Measurements from ENCODE around the gene GALNT2. TPM values are rescaled to one million over a fixed set of nuclear protein-coding genes. Genes with fewer than 3 reads are reported as not detected.

GALNT2 gene
- total RNA-seq, 1 experiment from 2014 or later: 152 TPM

DNA sequence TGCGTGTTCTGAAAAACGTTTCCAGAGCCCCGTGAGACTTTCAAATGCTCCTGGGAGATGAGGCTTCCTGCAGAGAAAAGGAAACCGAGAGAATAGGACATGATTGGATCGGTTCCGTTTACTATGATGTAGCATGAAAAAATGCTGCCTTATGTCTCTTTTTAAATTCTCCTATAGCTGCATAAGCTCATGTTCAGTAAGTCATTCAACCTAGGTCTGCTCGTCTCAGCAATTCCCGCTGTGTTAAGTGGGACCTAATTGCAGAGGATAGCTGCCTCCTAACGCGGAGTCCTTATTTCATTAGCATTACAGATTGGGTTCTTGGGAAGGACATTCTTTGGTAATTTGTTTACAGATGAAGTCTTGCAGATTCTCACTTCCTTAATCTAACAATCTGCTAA lies 165.3 kb downstream of the GALNT2 start:
- ChIA-PET CTCF (no interaction called here), POLR2A (no interaction called here)
- Histone ChIP-seq H3K27me3 (ENCODE audit: control insufficient read depth, insufficient read depth, low read length) (no peaks in the 10 kb centered on the region), H3K4me3 (ENCODE audit: low read depth in 2 of 2, low read length in 2 of 2) (no peak overlapping the region), H3K9me3 (ENCODE audit: control insufficient read depth, insufficient read depth, low read depth, low read length) (no peaks in the 10 kb centered on the region), H3K36me3 (ENCODE audit: control insufficient read depth, insufficient read depth, low read length) (no peaks in the 10 kb centered on the region), H3K27ac (ENCODE audit: low read length) (no peak overlapping the region), H3K4me1 (ENCODE audit: control insufficient read depth, insufficient read depth, low read length) (no peaks in the 10 kb centered on the region)
- DNase-seq (ENCODE audit: low read depth, low spot score) (no peak), ATAC-seq (no peak)
- BruUV-seq (replicated peaks): no TSS peak
- intact Hi-C loops (cut with micrococcal nuclease; ENCODE audit: unreplicated experiment): no loop called here
- in situ Hi-C loops (cut with HindIII; ENCODE audit: low pct_unique_long_range_greater_than_20kb, low sequenced_read_pairs): no loop called here
- TF ChIP-seq, protein P1, sequence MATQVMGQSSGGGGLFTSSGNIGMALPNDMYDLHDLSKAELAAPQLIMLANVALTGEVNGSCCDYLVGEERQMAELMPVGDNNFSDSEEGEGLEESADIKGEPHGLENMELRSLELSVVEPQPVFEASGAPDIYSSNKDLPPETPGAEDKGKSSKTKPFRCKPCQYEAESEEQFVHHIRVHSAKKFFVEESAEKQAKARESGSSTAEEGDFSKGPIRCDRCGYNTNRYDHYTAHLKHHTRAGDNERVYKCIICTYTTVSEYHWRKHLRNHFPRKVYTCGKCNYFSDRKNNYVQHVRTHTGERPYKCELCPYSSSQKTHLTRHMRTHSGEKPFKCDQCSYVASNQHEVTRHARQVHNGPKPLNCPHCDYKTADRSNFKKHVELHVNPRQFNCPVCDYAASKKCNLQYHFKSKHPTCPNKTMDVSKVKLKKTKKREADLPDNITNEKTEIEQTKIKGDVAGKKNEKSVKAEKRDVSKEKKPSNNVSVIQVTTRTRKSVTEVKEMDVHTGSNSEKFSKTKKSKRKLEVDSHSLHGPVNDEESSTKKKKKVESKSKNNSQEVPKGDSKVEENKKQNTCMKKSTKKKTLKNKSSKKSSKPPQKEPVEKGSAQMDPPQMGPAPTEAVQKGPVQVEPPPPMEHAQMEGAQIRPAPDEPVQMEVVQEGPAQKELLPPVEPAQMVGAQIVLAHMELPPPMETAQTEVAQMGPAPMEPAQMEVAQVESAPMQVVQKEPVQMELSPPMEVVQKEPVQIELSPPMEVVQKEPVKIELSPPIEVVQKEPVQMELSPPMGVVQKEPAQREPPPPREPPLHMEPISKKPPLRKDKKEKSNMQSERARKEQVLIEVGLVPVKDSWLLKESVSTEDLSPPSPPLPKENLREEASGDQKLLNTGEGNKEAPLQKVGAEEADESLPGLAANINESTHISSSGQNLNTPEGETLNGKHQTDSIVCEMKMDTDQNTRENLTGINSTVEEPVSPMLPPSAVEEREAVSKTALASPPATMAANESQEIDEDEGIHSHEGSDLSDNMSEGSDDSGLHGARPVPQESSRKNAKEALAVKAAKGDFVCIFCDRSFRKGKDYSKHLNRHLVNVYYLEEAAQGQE (IDR thresholded peaks at IDR 0.05; ENCODE audit: insufficient read depth in 1 of 2, low read depth in 2 of 2, low read length in 1 of 2): no peak
- TF ChIP-seq SIN3A (IDR thresholded peaks at IDR 0.05; ENCODE audit: borderline replicate concordance, insufficient read depth, low read depth, low read length): no peak
- TF ChIP-seq POLR2AphosphoS5 (IDR thresholded peaks at IDR 0.05; ENCODE audit: low read depth, low read length): no peak
- TF ChIP-seq, protein P2, sequence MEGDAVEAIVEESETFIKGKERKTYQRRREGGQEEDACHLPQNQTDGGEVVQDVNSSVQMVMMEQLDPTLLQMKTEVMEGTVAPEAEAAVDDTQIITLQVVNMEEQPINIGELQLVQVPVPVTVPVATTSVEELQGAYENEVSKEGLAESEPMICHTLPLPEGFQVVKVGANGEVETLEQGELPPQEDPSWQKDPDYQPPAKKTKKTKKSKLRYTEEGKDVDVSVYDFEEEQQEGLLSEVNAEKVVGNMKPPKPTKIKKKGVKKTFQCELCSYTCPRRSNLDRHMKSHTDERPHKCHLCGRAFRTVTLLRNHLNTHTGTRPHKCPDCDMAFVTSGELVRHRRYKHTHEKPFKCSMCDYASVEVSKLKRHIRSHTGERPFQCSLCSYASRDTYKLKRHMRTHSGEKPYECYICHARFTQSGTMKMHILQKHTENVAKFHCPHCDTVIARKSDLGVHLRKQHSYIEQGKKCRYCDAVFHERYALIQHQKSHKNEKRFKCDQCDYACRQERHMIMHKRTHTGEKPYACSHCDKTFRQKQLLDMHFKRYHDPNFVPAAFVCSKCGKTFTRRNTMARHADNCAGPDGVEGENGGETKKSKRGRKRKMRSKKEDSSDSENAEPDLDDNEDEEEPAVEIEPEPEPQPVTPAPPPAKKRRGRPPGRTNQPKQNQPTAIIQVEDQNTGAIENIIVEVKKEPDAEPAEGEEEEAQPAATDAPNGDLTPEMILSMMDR (IDR thresholded peaks at IDR 0.05): no peak
- no peak for TF ChIP-seq TCF7L2 (IDR thresholded peaks at IDR 0.05; ENCODE audit: low read depth, low read length)

DNA sequence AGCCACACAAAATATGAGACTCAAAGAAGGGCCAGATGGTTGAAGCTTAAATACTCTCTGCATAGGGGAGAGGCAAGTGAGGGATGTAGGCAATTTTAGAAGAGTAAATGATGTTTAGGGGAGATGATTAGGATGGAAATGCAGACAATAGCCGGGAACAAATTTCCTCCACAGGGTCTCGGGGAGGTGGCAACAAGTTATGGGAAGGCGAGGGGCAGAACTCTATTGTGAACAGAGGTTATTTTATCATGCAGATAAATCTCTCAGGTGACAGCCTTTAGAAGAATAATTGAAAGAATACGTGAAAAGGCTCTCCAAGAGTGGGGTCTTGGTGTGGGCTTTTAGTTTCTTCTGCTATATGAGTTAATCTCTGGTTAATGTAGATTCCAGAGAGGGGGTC lies 166.7 kb downstream of the GALNT2 start:
- in situ Hi-C loops (cut with HindIII; ENCODE audit: low pct_unique_long_range_greater_than_20kb, low sequenced_read_pairs): no loop called here
- no peaks in the 10 kb centered on the region for H3K9me3 ChIP-seq (ENCODE audit: control insufficient read depth, insufficient read depth, low read depth, low read length)
- no TSS peak for BruUV-seq (replicated peaks)
- ChIA-PET CTCF (no interaction called here), POLR2A (no interaction called here)
- intact Hi-C loops (cut with micrococcal nuclease; ENCODE audit: unreplicated experiment): no loop called here
- no peaks in the 10 kb centered on the region for H3K4me1 ChIP-seq (ENCODE audit: control insufficient read depth, insufficient read depth, low read length)
- no peak for TF ChIP-seq SIN3A (IDR thresholded peaks at IDR 0.05; ENCODE audit: borderline replicate concordance, insufficient read depth, low read depth, low read length)
- TF ChIP-seq TCF7L2 (IDR thresholded peaks at IDR 0.05; ENCODE audit: low read depth, low read length): no peak
- TF ChIP-seq, protein P2 (IDR thresholded peaks at IDR 0.05): no peak
- TF ChIP-seq, protein P1 (IDR thresholded peaks at IDR 0.05; ENCODE audit: insufficient read depth in 1 of 2, low read depth in 2 of 2, low read length in 1 of 2): no peak
- TF ChIP-seq POLR2AphosphoS5 (IDR thresholded peaks at IDR 0.05; ENCODE audit: low read depth, low read length): no peak
- no peak for DNase-seq (ENCODE audit: low read depth, low spot score)
- no peak overlapping the region for H3K4me3 ChIP-seq (ENCODE audit: low read depth in 2 of 2, low read length in 2 of 2)
- ATAC-seq: no peak
- H3K36me3 ChIP-seq (ENCODE audit: control insufficient read depth, insufficient read depth, low read length): no peaks in the 10 kb centered on the region
- no peaks in the 10 kb centered on the region for H3K27me3 ChIP-seq (ENCODE audit: control insufficient read depth, insufficient read depth, low read length)
- no peak overlapping the region for H3K27ac ChIP-seq (ENCODE audit: low read length)
